NCI-H526 (cell line): ENCODE measurements around the gene GYPE.
A peak's percentile ranks its signal among the peaks of the same experiment; 100 is the strongest.
"Not testable (repeated sequence)": the region's sequence is repeated elsewhere in the genome, so short reads cannot be mapped to it uniquely, and the experiment has no call there.

ENCODE experiments used
- DNase-seq, 2 experiments: peaks; one replicate each; lab custom pipeline; 2025; lab: John Stamatoyannopoulos, UW

Gene GYPE

GRCh38 chr4:143905440-143905839 lies at the start of gene GYPE:
Gene GYPE, minus strand, starts transcription at chr4:143905559. Its CDS starts 52 bp downstream, at chr4:143905507.
- not testable (repeated sequence) for DNase-seq

GRCh38 chr4:143951458-143951972 lies 46.2 kb upstream of the GYPE start:
- DNase-seq = not testable (repeated sequence)

GRCh38 chr4:143950967-143951366 lies 45.6 kb upstream of the GYPE start:
- DNase-seq = not testable (repeated sequence)

GRCh38 chr4:143950185-143950584 lies 44.8 kb upstream of the GYPE start:
- not testable (repeated sequence) for DNase-seq

DNA sequence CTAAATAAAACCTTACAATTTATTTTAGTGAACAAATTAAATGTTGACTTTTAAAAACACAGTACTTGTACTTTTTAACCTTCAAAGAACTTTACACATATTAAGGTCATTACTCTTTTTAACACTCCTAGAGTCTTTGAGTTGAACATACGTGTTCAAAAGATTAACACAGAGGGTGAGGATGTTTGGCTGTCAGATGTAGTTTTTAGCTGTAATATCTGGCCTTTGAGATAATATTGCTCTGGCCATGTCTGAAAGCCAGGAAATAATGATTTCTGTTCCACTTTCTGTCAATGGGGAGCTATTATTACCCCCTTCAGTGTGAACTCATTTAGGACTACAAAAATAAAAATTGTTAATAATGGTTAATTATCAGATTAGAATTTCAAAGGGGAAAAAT lies 42.1 kb upstream of the GYPE start:
- not testable (repeated sequence) for DNase-seq

- not testable (repeated sequence) for DNase-seq
Observed at GRCh38 chr4:143940708-143941107, 35.3 kb upstream of the GYPE start.

GRCh38 chr4:143939528-143939927 lies 34.2 kb upstream of the GYPE start:
- no peak for DNase-seq

GRCh38 chr4:143938890-143939289 lies 33.5 kb upstream of the GYPE start:
- peak in 1 of 2 experiments; percentile 3 for DNase-seq

DNA sequence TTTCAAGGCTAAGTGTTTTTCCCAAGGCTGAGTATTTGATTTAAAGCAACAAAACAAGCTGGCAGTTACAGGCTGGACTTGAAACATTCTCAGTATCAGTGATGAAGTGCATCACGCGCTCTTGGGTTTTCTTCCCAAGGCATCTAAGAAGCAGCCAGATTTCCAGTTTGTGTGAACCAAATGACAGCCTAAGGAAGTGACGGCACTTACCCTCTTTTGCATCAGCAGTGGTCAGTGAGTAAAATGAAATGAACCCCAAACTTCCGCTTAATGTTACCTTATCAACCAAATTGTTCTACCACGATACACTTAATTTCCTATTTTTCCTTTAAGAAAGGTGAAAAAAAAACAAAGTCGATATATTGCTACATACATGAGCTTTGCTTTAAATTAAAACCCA lies 15.8 kb upstream of the GYPE start:
- DNase-seq = no peak

- not testable (repeated sequence) for DNase-seq
Observed at GRCh38 chr4:143916485-143916884, 11.1 kb upstream of the GYPE start.

GRCh38 chr4:143912478-143912877 lies 7.1 kb upstream of the GYPE start:
- not testable (repeated sequence) for DNase-seq

GRCh38 chr4:143911528-143912417 lies 6.4 kb upstream of the GYPE start:
- not testable (repeated sequence) for DNase-seq

DNA sequence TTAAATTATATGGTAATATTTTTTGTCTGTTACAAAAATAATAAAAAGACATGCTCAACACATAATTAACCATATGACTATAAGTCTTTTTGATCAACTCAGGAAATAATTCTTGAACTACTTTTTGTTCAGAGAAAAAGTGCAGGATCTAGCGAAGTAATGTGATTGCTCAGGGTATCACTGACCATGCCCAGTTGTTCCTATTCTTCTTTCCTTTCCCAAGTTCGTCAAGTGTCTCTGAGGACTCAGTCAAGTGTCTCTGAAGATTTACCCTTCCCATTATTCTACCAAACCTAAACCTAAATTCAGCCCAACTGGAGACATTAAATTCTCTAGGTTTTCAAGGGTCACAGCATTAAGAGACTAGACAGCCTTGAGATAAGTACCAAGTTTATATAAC lies 5.5 kb upstream of the GYPE start:
- not testable (repeated sequence) for DNase-seq

- DNase-seq = peak; percentile 13 to 54
Observed at GRCh38 chr4:143907811-143908210, 2.5 kb upstream of the GYPE start.

DNA sequence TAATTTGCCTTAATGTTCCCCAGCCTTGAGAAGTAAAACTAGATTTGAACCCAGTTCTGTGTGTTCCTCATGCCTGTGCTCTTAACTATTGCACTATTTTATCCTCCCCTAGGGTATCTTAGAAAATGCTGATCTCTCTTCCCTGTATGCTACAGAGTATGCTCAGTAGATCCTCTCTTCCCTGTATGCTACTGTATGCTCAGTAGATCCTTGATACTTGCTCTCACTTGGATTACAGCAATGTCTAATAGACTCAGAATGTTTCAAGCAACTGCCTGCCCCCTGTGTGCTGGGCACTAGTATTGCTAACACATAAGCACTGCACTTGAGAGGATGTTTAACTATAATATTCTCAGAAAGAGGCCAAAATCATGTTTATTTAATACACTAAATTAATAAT lies 928 bp downstream of the GYPE start:
- DNase-seq = not testable (repeated sequence)

GRCh38 chr4:143890323-143890722 lies 15.0 kb downstream of the GYPE start:
- DNase-seq = not testable (repeated sequence)

- not testable (repeated sequence) for DNase-seq
Observed at GRCh38 chr4:143888189-143888588, 17.2 kb downstream of the GYPE start.

GRCh38 chr4:143884965-143885364 lies 20.4 kb downstream of the GYPE start:
- DNase-seq = not testable (repeated sequence)

- DNase-seq = no peak
Observed at GRCh38 chr4:143883529-143883928, 21.8 kb downstream of the GYPE start.

GRCh38 chr4:143882892-143883291 lies 22.5 kb downstream of the GYPE start:
- no peak for DNase-seq

- DNase-seq = not testable (repeated sequence)
Observed at GRCh38 chr4:143879561-143879960, 25.8 kb downstream of the GYPE start.

DNA sequence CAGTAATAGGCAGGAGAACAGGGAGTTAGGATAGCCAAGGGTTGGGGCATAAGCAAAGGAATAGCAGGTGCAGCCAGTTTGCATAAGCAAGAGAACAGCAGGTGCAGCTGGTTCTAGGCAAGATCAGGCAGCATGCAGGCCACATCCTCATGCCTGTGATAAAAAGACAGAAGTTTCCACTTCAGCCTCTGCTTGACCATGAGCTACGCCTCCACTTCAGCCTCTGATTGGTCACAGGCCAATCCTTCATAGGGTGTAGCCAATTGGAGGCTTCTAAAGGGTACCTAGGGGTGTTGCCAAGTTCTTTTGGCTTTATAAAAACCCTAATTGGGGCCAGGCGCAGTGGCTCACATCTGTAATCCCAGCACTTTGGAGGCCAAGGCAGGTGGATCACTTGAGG lies 30.0 kb downstream of the GYPE start:
- DNase-seq = peak in 1 of 2 experiments; percentile 28
